Endothelial cell of umbilical vein (primary cell): ENCODE measurements around the gene ATP1A3. TPM values are rescaled to one million over a fixed set of nuclear protein-coding genes. Genes with fewer than 3 reads are reported as not detected.

Source experiments
- BruUV-seq: library from RNA; stranded (reverse); fragments of 400-500 nt; replicated peaks from 2 replicates; lab custom pipeline; 2021; lab: Mats Ljungman, UMichigan
- CTCF ChIA-PET: fragments of 300-600, 350-600 bp; sonication (Branson Sonifier 250); formaldehyde crosslinking; loops from one replicate; lab custom pipeline; 2021; ENCODE audit warnings: antibody characterized with exemption, inconsistent platforms; lab: Charles Lee
- POLR2A ChIA-PET: fragments of 300-600, 350-600 bp; sonication (Branson Sonifier 250); formaldehyde crosslinking; loops from one replicate; lab custom pipeline; 2021; ENCODE audit warnings: antibody characterized with exemption, inconsistent platforms; lab: Charles Lee
- DNase-seq: peaks from one replicate; pipeline ENCODE4 v3.0.0-alpha.2; 2011; ENCODE audit warnings: low read depth, low spot score
- FAIRE-seq: peaks from 2 replicates; lab custom pipeline; 2011; peaks lifted over from hg19 to GRCh38; lab: Jason Lieb, UNC
- H2AFZ ChIP-seq: 2 replicates; pipeline ENCODE4 v1.6.0; 2012; ENCODE audit warnings: low read depth, low read length, control low read depth, inconsistent platforms
- H3K27ac ChIP-seq: 2 replicates; pipeline ENCODE4 v1.5.1; 2011; ENCODE audit warnings: low read depth, mild to moderate bottlenecking, control low read depth, low read length, moderate library complexity; ENCODE audit not compliant: insufficient read depth
- H3K27me3 ChIP-seq, 2 experiments: 2 replicates each; pipeline versions ENCODE4 v1.6.0 to v1.6.1; 2011; ENCODE audit warnings: low read length in 2 of 2, mixed read lengths in 1 of 2; ENCODE audit not compliant: control insufficient read depth in 2 of 2, insufficient read depth in 2 of 2
- H3K36me3 ChIP-seq, 2 experiments: 2 replicates in 1 of 2; 3 replicates in 1 of 2; pipeline ENCODE4 v1.5.1; 2011; ENCODE audit warnings: low read length in 2 of 2, mild to moderate bottlenecking in 1 of 2, moderate library complexity in 1 of 2; ENCODE audit not compliant: control insufficient read depth in 2 of 2, insufficient read depth in 2 of 2; ENCODE audit errors: extremely low read depth in 1 of 2
- H3K4me1 ChIP-seq: 3 replicates; pipeline ENCODE4 v1.5.1; 2011; ENCODE audit warnings: mild to moderate bottlenecking, low read length; ENCODE audit not compliant: control insufficient read depth, insufficient read depth; ENCODE audit errors: extremely low read depth
- H3K4me2 ChIP-seq: 2 replicates; pipeline ENCODE4 v1.6.1; 2011; ENCODE audit warnings: low read length, control low read depth, mixed read lengths; ENCODE audit not compliant: insufficient read depth
- H3K4me3 ChIP-seq, 3 experiments: fragments of 200-600 bp in 1 of 3; sonication (generic), shearing (Covaris generic) in 1 of 3; replicated peaks in 1 of 3; 2 replicates each; pipeline ENCODE4 v1.5.1; 2011 to 2016; ENCODE audit warnings: control low read depth in 3 of 3, low read length in 3 of 3, mild to moderate bottlenecking in 2 of 3, inconsistent platforms in 1 of 3, low read depth in 1 of 3, moderate library complexity in 1 of 3; ENCODE audit not compliant: insufficient read depth in 1 of 3
- H3K79me2 ChIP-seq: 2 replicates; pipeline ENCODE4 v1.6.0; 2012; ENCODE audit warnings: low read length, inconsistent platforms; ENCODE audit not compliant: control insufficient read depth, insufficient read depth
- H3K9ac ChIP-seq: replicated peaks from 2 replicates; pipeline ENCODE3; 2011; ENCODE audit warnings: low read length, control low read depth; ENCODE audit not compliant: insufficient read depth; ENCODE audit errors: extremely low read depth
- H3K9me1 ChIP-seq: replicated peaks from 3 replicates; pipeline ENCODE4 v1.6.0; 2011; ENCODE audit warnings: mild to moderate bottlenecking, low read length; ENCODE audit not compliant: control insufficient read depth, insufficient read depth; ENCODE audit errors: extremely low read depth
- H3K9me3 ChIP-seq: replicated peaks from 2 replicates; pipeline ENCODE4 v1.5.1; 2012; ENCODE audit warnings: low read length, inconsistent platforms; ENCODE audit not compliant: control insufficient read depth, insufficient read depth
- H4K20me1 ChIP-seq: replicated peaks from 2 replicates; pipeline ENCODE3; 2011; ENCODE audit warnings: mild to moderate bottlenecking, low read length; ENCODE audit not compliant: control insufficient read depth, insufficient read depth; ENCODE audit errors: extremely low read depth
- EZH2 ChIP-seq: IDR thresholded peaks from 2 replicates; pipeline ENCODE4 v1.6.1; 2012; ENCODE audit warnings: borderline replicate concordance, low read depth, mild to moderate bottlenecking, moderate library complexity, low read length, inconsistent platforms; ENCODE audit not compliant: severe bottlenecking
- FOS ChIP-seq: IDR thresholded peaks from 2 replicates; pipeline ENCODE4 v1.6.1; 2011; ENCODE audit warnings: mild to moderate bottlenecking, low read length, moderate library complexity, borderline replicate concordance; ENCODE audit not compliant: insufficient read depth
- GATA2 ChIP-seq: IDR thresholded peaks from 2 replicates; pipeline ENCODE4 v1.7.0; 2011; ENCODE audit warnings: low read depth, mild to moderate bottlenecking, moderate library complexity, mixed read lengths, low read length; ENCODE audit not compliant: insufficient read length, insufficient read depth
- JUN ChIP-seq: IDR thresholded peaks from 2 replicates; pipeline ENCODE4 v1.6.1; 2011; ENCODE audit warnings: borderline replicate concordance, low read depth; ENCODE audit not compliant: insufficient read length, insufficient read depth
- MYC ChIP-seq: IDR thresholded peaks from one replicate; pipeline ENCODE4 v1.6.1; 2011; ENCODE audit warnings: mild to moderate bottlenecking, low read depth, low read length
- POLR2A ChIP-seq: IDR thresholded peaks from 2 replicates; pipeline ENCODE4 v1.6.1; 2012; ENCODE audit warnings: low read depth, mild to moderate bottlenecking, control low read depth, low read length
- POLR2AphosphoS5 ChIP-seq: IDR thresholded peaks from 2 replicates; pipeline ENCODE4 v1.6.1; 2012; ENCODE audit warnings: low read depth, mild to moderate bottlenecking, control low read depth, low read length, moderate library complexity; ENCODE audit not compliant: insufficient read depth
- dilution Hi-C: fragments of 300-500 bp; cut with MboI; formaldehyde crosslinking; loops from one replicate; pipeline ENCODE4 v1.15.0; 2019; ENCODE audit warnings: low sequenced_read_pairs; ENCODE audit not compliant: extremely low pct_ligation_motif_present
- intact Hi-C: fragments of 100-400 bp; cut with micrococcal nuclease; formaldehyde crosslinking; loops from one replicate; pipeline ENCODE4 v1.10.0; 2022
- polyA plus RNA-seq, 4 experiments: library from polyadenylated mRNA; depleted of rRNA in 3 of 4; stranded (reverse) in 3 of 4; unstranded in 1 of 4; fragments of >200 nt; gene quantifications; 2 replicates each; pipeline versions ENCODE4 v1.2.1 to v1.2.3, GENCODE V29; 2011 to 2012; ENCODE audit warnings: missing spikeins in 1 of 4
- total RNA-seq: library from RNA; stranded (reverse); gene quantifications from 2 replicates; pipeline ENCODE4 v1.2.3, GENCODE V29; 2021
- TF ChIP-seq, protein P1 (sequence below), 2 donors: IDR thresholded peaks; 1 replicate in 1 of 2; 2 replicates in 1 of 2; pipeline ENCODE4 v1.5.1; 2011; ENCODE audit warnings: low read length in 2 of 2, mild to moderate bottlenecking in 2 of 2, moderate library complexity in 2 of 2, control low read depth in 1 of 2, inconsistent platforms in 1 of 2, low read depth in 1 of 2; ENCODE audit not compliant: insufficient read depth in 1 of 2; ENCODE audit errors: extremely low read depth in 1 of 2
- TF ChIP-seq, protein P2 (sequence below): IDR thresholded peaks from 2 replicates; pipeline ENCODE4 v1.6.1; 2011; ENCODE audit not compliant: insufficient read depth, insufficient read length

The ATP1A3 gene
- total and polyA plus RNA-seq, 2 donors (not counting 3 experiments of a cell fraction or from before 2014, with no cell fraction given): 0.40 TPM; not detected in 1

DNA sequence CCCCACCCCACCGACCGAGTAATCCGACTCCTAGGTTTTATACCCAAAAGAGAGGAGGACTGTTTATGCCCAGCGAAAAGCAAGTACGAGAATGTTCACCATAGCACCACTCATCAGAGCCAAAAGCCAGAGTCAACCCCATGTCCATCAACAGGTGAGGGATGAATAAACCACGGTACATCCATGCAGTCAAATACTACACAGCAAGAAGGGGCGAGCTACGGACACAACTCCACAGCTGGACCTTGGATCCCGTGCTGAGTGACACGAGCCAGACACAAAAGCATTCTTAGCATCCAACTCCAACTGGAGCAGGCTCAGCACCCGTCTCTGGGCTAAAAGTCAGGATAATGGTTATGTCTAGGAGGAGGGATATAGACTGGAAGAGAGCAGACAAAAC is 22.7 kb downstream of the ATP1A3 start:
- ChIA-PET CTCF (no interaction called here), POLR2A (no interaction called here)
- dilution Hi-C loops (no loop called here), intact Hi-C loops (no loop called here)
- DNase-seq (no peak), FAIRE-seq (no peak)
- H3K4me3 ChIP-seq: no peak overlapping the region
- no peak overlapping the region for H3K4me2 ChIP-seq
- H3K79me2 ChIP-seq: no peaks in the 10 kb centered on the region
- H3K9ac ChIP-seq: no peak overlapping the region
- H3K36me3 ChIP-seq: no peaks in the 10 kb centered on the region
- no peaks in the 10 kb centered on the region for H3K4me1 ChIP-seq
- no peak overlapping the region for H3K27ac ChIP-seq
- BruUV-seq: no TSS peak
- TF ChIP-seq FOS (no peak), GATA2 (no peak), MYC (no peak), EZH2 (no peak), POLR2A (no peak), POLR2AphosphoS5 (no peak), JUN (no peak)
- TF ChIP-seq, protein P1, sequence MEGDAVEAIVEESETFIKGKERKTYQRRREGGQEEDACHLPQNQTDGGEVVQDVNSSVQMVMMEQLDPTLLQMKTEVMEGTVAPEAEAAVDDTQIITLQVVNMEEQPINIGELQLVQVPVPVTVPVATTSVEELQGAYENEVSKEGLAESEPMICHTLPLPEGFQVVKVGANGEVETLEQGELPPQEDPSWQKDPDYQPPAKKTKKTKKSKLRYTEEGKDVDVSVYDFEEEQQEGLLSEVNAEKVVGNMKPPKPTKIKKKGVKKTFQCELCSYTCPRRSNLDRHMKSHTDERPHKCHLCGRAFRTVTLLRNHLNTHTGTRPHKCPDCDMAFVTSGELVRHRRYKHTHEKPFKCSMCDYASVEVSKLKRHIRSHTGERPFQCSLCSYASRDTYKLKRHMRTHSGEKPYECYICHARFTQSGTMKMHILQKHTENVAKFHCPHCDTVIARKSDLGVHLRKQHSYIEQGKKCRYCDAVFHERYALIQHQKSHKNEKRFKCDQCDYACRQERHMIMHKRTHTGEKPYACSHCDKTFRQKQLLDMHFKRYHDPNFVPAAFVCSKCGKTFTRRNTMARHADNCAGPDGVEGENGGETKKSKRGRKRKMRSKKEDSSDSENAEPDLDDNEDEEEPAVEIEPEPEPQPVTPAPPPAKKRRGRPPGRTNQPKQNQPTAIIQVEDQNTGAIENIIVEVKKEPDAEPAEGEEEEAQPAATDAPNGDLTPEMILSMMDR (IDR thresholded peaks at IDR 0.05; ENCODE audit: extremely low read depth in 1 of 2, insufficient read depth in 1 of 2, low read depth in 1 of 2, low read length in 2 of 2): no peak
- TF ChIP-seq, protein P2, sequence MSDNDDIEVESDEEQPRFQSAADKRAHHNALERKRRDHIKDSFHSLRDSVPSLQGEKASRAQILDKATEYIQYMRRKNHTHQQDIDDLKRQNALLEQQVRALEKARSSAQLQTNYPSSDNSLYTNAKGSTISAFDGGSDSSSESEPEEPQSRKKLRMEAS: no peak
- no peaks in the 10 kb centered on the region for H4K20me1 ChIP-seq
- H3K27me3 ChIP-seq: no peaks in the 10 kb centered on the region
- H2AFZ ChIP-seq: no peak overlapping the region
- no peaks in the 10 kb centered on the region for H3K9me3 ChIP-seq
- H3K9me1 ChIP-seq: no peaks in the 10 kb centered on the region
